Measurements from ENCODE around the gene RGL3. TPM values are rescaled to one million over a fixed set of nuclear protein-coding genes. Genes with fewer than 3 reads are reported as not detected.

Gene RGL3
- total and polyA plus RNA-seq, 10 donors, result 5.1 to 57.7 (median 23.0) TPM

DNA sequence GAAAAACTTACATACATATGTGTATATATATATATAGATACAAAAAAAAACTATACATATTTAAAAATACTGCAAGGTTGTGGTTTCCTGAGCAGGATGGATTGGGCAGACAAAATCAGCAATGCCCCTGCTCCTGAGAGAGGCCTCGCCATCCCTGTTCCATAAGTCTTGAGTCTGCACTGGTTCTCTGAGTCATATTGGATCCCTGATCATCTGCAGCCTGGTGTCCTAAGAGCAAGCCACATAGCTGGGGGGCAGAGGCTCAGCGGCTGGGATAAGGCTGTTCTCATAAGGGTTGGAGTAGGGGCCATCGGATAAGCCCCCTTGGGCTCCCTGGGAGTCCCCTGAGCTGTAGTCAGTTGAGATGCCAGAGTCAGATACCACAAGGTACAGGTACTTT is 41.4 kb downstream of the RGL3 start:
- H3K4me1 ChIP-seq, result peaks cover 38 to 91% (median 72%) of the 10 kb centered on the region in 6 donors
- WGBS, 5 donors, result 89 to 95% (median 93%) methylated on average over 3 of the region's 3 CpGs
- intact Hi-C loops (cut with DNase I; ENCODE audit: low total_unique reads), result no loop called here
- H3K4me3 ChIP-seq, result no peak overlapping the region
- H3K27me3 ChIP-seq (replicated peaks in 1 of 7), result peaks cover 0 to 10% (median 0%) of the 10 kb centered on the region in 7 donors
- TF ChIP-seq POLR2AphosphoS5 (IDR thresholded peaks at IDR 0.05) (no peak), POLR2A (IDR thresholded peaks at IDR 0.05) (no peak)
- TF ChIP-seq, protein P1, sequence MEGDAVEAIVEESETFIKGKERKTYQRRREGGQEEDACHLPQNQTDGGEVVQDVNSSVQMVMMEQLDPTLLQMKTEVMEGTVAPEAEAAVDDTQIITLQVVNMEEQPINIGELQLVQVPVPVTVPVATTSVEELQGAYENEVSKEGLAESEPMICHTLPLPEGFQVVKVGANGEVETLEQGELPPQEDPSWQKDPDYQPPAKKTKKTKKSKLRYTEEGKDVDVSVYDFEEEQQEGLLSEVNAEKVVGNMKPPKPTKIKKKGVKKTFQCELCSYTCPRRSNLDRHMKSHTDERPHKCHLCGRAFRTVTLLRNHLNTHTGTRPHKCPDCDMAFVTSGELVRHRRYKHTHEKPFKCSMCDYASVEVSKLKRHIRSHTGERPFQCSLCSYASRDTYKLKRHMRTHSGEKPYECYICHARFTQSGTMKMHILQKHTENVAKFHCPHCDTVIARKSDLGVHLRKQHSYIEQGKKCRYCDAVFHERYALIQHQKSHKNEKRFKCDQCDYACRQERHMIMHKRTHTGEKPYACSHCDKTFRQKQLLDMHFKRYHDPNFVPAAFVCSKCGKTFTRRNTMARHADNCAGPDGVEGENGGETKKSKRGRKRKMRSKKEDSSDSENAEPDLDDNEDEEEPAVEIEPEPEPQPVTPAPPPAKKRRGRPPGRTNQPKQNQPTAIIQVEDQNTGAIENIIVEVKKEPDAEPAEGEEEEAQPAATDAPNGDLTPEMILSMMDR (IDR thresholded peaks at IDR 0.05 in 8 of 11, conservative IDR thresholded peaks at IDR 0.05 in 3 of 11), result no peak
- no peak for DNase-seq
- no peaks in the 10 kb centered on the region for H3K9me3 ChIP-seq
- peaks cover 0 to 16% (median 2%) of the 10 kb centered on the region in 6 donors for H3K36me3 ChIP-seq
- peak overlapping the region in 5 of 8 donors; percentile 54 to 97 (median 96) for H3K27ac ChIP-seq

- Histone ChIP-seq H3K27me3 (replicated peaks in 1 of 7) (peaks cover 0 to 5% (median 0%) of the 10 kb centered on the region in 7 donors), H3K9me3 (no peaks in the 10 kb centered on the region), H3K27ac (peak overlapping the region; percentile 27 to 97 (median 96)), H3K4me3 (peak overlapping the region in 1 of 8 donors; percentile 7), H3K4me1 (peaks cover 38 to 86% (median 67%) of the 10 kb centered on the region in 6 donors), H3K36me3 (peaks cover 0 to 16% (median 2%) of the 10 kb centered on the region in 6 donors)
- intact Hi-C loops (cut with DNase I; ENCODE audit: low total_unique reads), result no loop called here
- TF ChIP-seq POLR2A (IDR thresholded peaks at IDR 0.05), result no peak
- no peak for TF ChIP-seq POLR2AphosphoS5 (IDR thresholded peaks at IDR 0.05)
- TF ChIP-seq, protein P1 (IDR thresholded peaks at IDR 0.05 in 8 of 11, conservative IDR thresholded peaks at IDR 0.05 in 3 of 11), result no peak
- DNase-seq, result no peak
Observed at GRCh38 chr19:11377237-11377636, 41.9 kb downstream of the RGL3 start.

- intact Hi-C loops (cut with DNase I; ENCODE audit: low total_unique reads), result no loop called here
- DNase-seq, result peak; percentile 95
- H3K4me1 ChIP-seq, result peaks cover 35 to 67% (median 49%) of the 10 kb centered on the region in 6 donors
Observed at GRCh38 chr19:11375143-11375948, 43.8 kb downstream of the RGL3 start.

More at GRCh38 chr19:11375143-11375948, 43.8 kb downstream of the RGL3 start:
- no peaks in the 10 kb centered on the region for H3K9me3 ChIP-seq
- no peaks in the 10 kb centered on the region for H3K27me3 ChIP-seq (replicated peaks in 1 of 7)
- H3K27ac ChIP-seq, result peak overlapping the region; percentile 91 to 100 (median 96)
- WGBS, 5 donors, result 4 to 6% (median 5%) methylated on average over 23 to 27 of the region's 27 CpGs
- H3K36me3 ChIP-seq, result peaks cover 0 to 28% (median 2%) of the 10 kb centered on the region in 6 donors
- TF ChIP-seq POLR2AphosphoS5 (IDR thresholded peaks at IDR 0.05), result peak; percentile 46 to 85 (median 73)
- TF ChIP-seq, protein P1 (IDR thresholded peaks at IDR 0.05 in 8 of 11, conservative IDR thresholded peaks at IDR 0.05 in 3 of 11), result no peak
- peak in 2 of 3 donors; percentile 68 to 83 for TF ChIP-seq POLR2A (IDR thresholded peaks at IDR 0.05)
- H3K4me3 ChIP-seq, result peak overlapping the region; percentile 20 to 72 (median 58)
